IPS-18a (cell line): ENCODE measurements around the gene MROH8.
"Not testable (repeated sequence)": the region's sequence is repeated elsewhere in the genome, so short reads cannot be mapped to it uniquely, and the experiment has no call there.

Source experiments
- H3K27ac ChIP-seq: one replicate; pipeline ENCODE4 v1.5.1; 2013; ENCODE audit warnings: low read length
- H3K27me3 ChIP-seq: one replicate; pipeline ENCODE4 v1.6.1; 2013; ENCODE audit warnings: mild to moderate bottlenecking, low read length; ENCODE audit not compliant: control insufficient read depth, insufficient read depth
- H3K36me3 ChIP-seq: one replicate; pipeline ENCODE4 v1.6.1; 2013; ENCODE audit warnings: low read depth, low read length; ENCODE audit not compliant: control insufficient read depth
- H3K4me1 ChIP-seq: one replicate; pipeline ENCODE4 v1.6.1; 2013; ENCODE audit warnings: low read depth, low read length; ENCODE audit not compliant: control insufficient read depth
- H3K4me3 ChIP-seq: one replicate; pipeline ENCODE4 v1.5.1; 2013; ENCODE audit warnings: low read length
- H3K9ac ChIP-seq: one replicate; pipeline ENCODE4 v1.6.1; 2013; ENCODE audit warnings: mild to moderate bottlenecking, low read length, moderate library complexity
- H3K9me3 ChIP-seq: one replicate; pipeline ENCODE4 v1.6.1; 2013; ENCODE audit warnings: low read depth, low read length; ENCODE audit not compliant: control insufficient read depth

The MROH8 gene

DNA sequence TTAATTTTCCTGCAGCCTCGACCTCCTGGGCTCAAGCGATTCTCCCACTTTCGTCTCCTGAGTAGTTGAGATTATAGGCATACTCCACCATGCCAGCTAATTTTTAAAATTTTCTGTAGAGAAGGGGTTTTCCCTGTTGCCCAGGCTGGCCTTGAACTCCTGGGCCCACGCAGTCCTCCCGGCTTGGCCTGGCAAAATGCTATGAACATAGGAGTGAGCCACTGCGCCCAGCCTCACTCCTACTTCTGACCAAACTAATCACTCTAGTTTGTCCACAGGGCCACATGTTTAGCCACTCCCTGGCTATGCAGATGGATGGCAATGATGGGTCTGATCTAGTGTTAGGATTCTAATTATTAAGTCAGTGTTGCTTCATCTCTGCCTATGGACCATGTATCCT, 32.1 kb downstream of the MROH8 start:
- Histone ChIP-seq H3K36me3 (no peaks in the 10 kb centered on the region), H3K4me3 (no peak overlapping the region), H3K27me3 (no peaks in the 10 kb centered on the region), H3K4me1 (no peaks in the 10 kb centered on the region), H3K9ac (no peak overlapping the region), H3K9me3 (no peaks in the 10 kb centered on the region), H3K27ac (no peak overlapping the region)

DNA sequence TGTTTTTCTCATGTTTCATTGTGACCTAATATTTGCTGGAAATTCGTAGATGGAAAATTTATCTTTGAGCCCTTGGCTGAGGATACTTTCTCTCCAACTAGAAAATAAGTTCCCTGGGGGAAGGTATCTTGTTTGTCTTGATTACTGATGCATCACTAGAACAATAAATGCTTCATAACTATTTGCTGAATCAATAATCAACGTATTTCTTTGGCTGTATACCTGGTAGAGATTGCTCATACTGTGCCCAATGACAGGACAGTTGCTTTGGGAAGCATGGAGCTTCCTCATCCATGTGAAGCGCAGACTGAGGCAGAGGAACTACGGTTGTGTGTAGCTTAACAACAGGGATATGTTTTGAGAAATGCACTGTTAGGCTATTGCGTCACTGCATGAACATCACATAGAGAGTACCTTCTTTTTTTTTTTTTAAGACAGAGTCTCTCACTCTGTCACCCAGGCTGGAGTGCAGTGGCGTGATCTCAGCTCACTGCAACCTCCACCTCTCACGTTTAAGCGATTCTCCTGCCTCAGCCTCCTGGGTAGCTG, 34.4 kb downstream of the MROH8 start:
- H3K27me3 ChIP-seq: no peaks in the 10 kb centered on the region

DNA sequence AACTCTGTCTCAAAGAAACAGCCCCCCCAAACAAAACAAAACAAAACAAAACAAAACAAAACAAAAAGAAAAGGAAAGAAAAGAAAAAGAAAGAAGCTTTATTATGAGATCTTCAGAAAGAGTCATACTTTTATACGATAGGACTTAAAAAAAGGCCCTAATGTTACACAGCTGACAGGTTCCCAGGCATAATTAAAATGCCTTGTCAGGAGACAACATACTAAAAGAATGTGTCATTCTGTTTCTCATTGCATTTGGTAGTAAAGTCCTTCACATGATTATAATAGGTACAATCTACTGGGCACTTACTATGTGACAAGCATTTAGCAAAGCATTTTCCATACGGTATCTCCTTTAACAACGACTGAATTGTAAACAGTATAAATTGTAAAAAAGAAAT, 36.6 kb downstream of the MROH8 start:
- H3K9me3 ChIP-seq: no peaks in the 10 kb centered on the region
- no peaks in the 10 kb centered on the region for H3K27me3 ChIP-seq
- H3K27ac ChIP-seq: no peak overlapping the region
- no peak overlapping the region for H3K4me3 ChIP-seq
- no peak overlapping the region for H3K9ac ChIP-seq
- H3K4me1 ChIP-seq: no peaks in the 10 kb centered on the region
- no peaks in the 10 kb centered on the region for H3K36me3 ChIP-seq

More for the DNA sequence above, 34.4 kb downstream of the MROH8 start:
- H3K36me3 ChIP-seq: no peaks in the 10 kb centered on the region
- H3K9ac ChIP-seq: no peak overlapping the region
- no peaks in the 10 kb centered on the region for H3K4me1 ChIP-seq
- no peak overlapping the region for H3K27ac ChIP-seq
- no peak overlapping the region for H3K4me3 ChIP-seq
- no peaks in the 10 kb centered on the region for H3K9me3 ChIP-seq

DNA sequence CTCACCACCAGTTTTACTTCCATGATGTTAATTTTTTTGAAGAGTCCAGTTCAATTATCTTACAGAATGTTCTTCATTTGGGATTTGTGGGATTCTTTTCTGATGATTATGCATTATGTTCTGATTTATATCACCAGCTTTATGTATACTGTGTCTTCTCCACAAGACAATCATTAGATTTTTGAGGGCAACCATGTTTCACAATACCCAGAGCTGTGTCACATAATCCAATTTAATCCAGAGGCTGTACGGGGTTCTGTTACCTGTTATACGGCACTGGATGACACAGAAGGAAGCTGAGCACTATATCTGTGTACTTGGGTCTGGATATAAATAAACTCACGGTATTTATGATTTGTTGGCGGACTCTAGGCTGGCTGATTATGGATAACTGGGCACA, 41.8 kb downstream of the MROH8 start:
- Histone ChIP-seq H3K27me3 (no peaks in the 10 kb centered on the region), H3K36me3 (no peaks in the 10 kb centered on the region), H3K27ac (no peak overlapping the region), H3K9ac (no peak overlapping the region), H3K4me1 (no peaks in the 10 kb centered on the region), H3K9me3 (no peaks in the 10 kb centered on the region), H3K4me3 (no peak overlapping the region)

DNA sequence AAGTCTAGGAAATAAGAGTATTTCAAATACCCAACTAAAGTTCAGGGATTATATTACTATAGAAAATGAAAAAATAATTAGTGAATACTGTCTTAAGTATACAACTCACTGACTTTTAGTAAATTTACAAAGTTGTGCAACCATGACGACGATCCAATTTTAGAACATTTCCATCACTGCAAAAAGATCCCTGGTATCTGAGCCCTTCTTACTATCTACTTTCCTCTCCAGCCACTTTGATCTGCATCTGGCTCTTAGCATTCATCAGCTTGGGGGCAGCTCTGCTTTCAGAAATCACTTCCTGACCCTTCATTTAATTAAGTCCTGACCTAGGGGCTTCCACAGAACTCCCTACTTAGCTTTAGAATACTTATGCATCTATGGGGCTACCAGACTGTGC, 45.4 kb downstream of the MROH8 start:
- no peaks in the 10 kb centered on the region for H3K36me3 ChIP-seq
- H3K27me3 ChIP-seq: no peaks in the 10 kb centered on the region
- no peaks in the 10 kb centered on the region for H3K9me3 ChIP-seq
- H3K27ac ChIP-seq: no peak overlapping the region
- no peaks in the 10 kb centered on the region for H3K4me1 ChIP-seq
- H3K9ac ChIP-seq: no peak overlapping the region
- no peak overlapping the region for H3K4me3 ChIP-seq

DNA sequence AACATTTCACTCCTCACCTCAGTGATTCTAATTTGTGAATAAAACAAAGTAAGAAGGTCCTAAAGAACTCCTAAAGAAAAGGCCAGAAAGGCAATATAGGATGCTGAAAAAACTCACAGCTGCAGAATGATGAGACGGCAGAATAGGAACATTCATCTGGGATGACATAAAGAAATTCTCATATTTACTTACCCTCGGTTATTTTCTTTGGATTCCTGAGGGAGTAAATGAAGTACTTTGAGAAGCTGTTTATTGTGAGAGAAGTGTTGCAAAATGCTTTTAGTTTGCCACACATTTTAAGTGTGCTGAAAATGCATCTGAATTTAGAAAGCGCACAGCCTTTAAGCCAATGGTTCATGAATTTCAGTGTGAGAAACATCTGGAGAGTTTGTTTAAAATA, 47.9 kb downstream of the MROH8 start:
- Histone ChIP-seq H3K9me3 (no peaks in the 10 kb centered on the region), H3K4me1 (no peaks in the 10 kb centered on the region)

DNA sequence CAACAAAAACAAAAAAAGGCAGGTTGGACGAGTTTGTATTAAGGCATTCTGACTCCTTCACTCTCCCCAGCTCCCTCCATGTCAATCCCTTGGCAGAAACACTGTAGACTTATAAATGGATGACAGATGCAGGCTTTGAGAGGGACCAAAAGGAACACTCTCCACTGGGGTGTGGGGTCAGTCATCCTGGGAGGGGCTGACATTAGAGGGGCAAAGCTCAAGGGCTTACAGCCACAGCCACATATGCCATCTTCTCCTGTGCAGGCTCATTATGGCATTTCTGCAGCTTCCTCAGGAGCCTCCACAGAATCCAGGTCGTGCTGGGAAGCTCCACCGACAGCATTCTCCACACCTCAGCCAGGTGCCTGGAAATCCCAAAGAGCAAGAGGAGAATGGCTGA, 50.5 kb downstream of the MROH8 start:
- Histone ChIP-seq H3K4me3 (no peak overlapping the region), H3K9ac (no peak overlapping the region), H3K36me3 (no peaks in the 10 kb centered on the region), H3K27ac (no peak overlapping the region), H3K4me1 (no peaks in the 10 kb centered on the region), H3K9me3 (no peaks in the 10 kb centered on the region), H3K27me3 (no peaks in the 10 kb centered on the region)

More for the DNA sequence above, 47.9 kb downstream of the MROH8 start:
- H3K36me3 ChIP-seq: no peaks in the 10 kb centered on the region
- no peak overlapping the region for H3K4me3 ChIP-seq
- H3K27me3 ChIP-seq: no peaks in the 10 kb centered on the region
- no peak overlapping the region for H3K9ac ChIP-seq
- H3K27ac ChIP-seq: no peak overlapping the region

DNA sequence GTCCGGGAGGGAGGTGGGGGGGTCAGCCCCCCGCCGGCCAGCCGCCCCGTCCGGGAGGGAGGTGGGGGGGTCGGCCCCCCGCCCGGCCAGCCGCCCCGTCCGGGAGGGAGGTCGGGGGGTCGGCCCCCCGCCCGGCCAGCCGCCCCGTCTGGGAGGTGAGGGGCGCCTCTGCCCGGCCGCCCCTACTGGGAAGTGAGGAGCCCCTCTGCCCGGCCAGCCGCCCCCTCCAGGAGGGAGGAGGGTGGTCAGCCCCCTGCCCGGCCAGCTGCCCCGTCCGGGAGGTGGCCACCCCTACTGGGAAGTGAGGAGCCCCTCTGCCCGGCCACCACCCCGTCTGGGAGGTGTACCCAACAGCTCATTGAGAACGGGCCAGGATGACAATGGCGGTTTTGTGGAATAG, 53.1 kb downstream of the MROH8 start:
- not testable (repeated sequence) for H3K27me3 ChIP-seq, H3K4me3 ChIP-seq, H3K9me3 ChIP-seq, H3K4me1 ChIP-seq, H3K36me3 ChIP-seq, H3K27ac ChIP-seq, H3K9ac ChIP-seq

DNA sequence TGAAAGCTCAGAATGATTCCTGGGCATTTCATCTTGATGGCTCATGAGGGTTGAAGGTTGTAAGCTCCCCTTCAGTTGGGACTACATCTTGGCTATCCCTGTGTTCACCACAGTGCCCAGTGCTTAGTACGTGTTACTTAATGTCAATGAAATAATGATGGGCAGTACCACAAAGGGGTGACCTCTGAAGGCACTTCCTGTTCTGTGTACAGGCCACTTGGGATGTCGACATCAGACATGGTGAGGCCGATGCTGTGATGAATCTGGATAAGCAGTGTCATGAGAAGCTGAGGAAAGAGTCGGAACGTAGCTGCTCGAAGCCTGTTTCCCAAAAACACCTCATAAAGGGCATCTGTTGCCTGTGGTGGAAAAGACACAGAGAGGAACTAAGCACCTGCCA, 55.9 kb downstream of the MROH8 start:
- Histone ChIP-seq H3K9ac (no peak overlapping the region), H3K4me3 (no peak overlapping the region), H3K4me1 (no peaks in the 10 kb centered on the region), H3K36me3 (no peaks in the 10 kb centered on the region), H3K9me3 (no peaks in the 10 kb centered on the region), H3K27ac (no peak overlapping the region), H3K27me3 (no peaks in the 10 kb centered on the region)

DNA sequence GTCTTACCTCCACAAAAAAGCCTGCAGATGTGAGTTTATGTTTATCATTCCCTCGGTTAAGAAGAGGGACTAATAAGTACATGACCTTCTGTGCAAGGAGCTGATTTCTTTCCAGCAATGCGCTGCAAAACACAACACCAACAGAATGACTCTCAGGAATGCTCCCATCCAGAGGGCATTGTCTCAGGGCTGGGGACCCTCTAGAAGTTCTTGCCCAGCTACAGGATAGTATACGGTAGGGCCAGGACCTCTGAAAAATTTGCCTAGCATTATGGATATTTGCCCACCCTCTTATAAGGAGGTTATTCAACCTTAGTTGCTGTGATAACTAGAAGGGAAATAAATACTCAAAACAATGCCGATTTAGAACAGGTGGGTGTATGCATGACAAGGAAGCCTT, 58.9 kb downstream of the MROH8 start:
- Histone ChIP-seq H3K27ac (no peak overlapping the region), H3K9ac (no peak overlapping the region), H3K36me3 (no peaks in the 10 kb centered on the region), H3K4me3 (no peak overlapping the region), H3K9me3 (no peaks in the 10 kb centered on the region), H3K4me1 (no peaks in the 10 kb centered on the region), H3K27me3 (no peaks in the 10 kb centered on the region)

DNA sequence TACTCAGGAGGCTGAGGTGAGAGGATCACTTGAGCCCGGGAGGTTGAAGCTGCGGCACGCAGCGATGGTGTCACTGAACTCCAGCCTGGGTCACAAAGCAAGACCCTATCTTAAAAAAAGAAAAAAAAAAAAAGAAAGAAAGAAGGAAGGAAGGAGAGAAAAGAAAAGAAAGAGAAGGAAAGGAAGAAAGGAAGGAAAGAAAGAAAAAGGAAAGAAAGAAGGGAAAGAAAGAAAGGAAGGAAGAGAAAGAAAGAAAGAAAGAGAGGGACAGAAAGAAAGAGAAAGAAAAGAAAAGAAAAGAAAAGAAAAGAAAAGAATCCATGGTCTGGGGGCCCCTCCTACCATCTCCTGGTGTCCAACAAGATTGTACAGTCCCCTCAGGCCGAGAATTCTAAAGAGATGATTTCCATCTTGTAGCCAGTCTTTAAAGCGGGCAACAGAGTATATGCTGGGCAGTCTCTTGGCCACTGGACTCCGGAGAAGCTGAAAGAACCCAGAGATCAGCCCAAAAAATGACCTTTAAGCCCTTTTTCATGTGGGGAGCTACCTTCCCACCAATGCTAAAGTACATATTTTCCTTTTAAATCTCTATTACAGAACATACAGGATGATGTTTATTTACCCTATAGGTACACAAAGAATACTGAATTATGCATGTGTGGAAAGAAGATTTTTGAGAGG, 59.9 kb downstream of the MROH8 start:
- H3K4me3 ChIP-seq: no peak overlapping the region
- H3K27ac ChIP-seq: no peak overlapping the region
- no peaks in the 10 kb centered on the region for H3K9me3 ChIP-seq
- H3K27me3 ChIP-seq: no peaks in the 10 kb centered on the region
- no peaks in the 10 kb centered on the region for H3K4me1 ChIP-seq
- H3K36me3 ChIP-seq: no peaks in the 10 kb centered on the region
- no peak overlapping the region for H3K9ac ChIP-seq

DNA sequence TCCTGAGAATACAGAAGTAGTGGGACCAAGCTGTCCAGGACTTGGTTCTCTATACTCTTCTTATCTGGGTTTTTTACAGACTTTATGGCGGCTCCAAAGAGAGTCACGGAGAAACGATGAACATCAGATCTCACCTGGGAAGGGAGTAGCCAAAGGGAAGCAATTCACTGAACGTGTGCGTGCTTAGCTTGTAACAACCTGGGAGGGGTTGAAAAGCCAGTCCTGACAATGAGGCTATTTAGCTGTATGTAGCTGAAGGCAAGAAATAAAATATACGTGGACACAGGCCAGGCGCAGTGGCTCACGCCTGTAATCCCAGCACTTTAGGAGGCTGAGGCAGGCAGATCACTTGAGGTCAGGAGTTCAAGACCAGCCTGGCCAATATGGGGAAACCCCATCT, 65.3 kb downstream of the MROH8 start:
- Histone ChIP-seq H3K4me1 (no peaks in the 10 kb centered on the region), H3K4me3 (no peak overlapping the region), H3K36me3 (no peaks in the 10 kb centered on the region), H3K27me3 (no peaks in the 10 kb centered on the region), H3K9ac (no peak overlapping the region), H3K27ac (no peak overlapping the region), H3K9me3 (no peaks in the 10 kb centered on the region)
